Measurements from ENCODE around the gene PSD2.

The PSD2 gene

DNA sequence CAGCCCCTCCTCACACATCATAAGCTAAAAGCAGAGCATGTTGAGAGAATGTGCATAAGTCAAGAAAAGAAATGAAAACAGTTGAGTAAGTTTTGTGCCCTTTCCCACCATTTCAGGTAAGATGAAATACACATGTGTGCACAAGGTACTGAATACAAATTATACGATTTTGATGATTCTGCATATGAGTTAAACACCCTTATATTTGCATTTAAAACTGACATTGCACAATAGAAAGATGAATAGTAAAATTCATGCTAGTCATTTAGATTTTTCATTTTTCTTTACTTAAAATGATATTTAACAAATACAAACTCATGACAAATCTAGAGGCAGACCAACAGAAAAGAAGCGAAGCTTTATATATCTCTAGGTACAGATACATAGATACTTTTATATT, 24.9 kb upstream of the PSD2 start:
- TF ChIP-seq, protein P1, sequence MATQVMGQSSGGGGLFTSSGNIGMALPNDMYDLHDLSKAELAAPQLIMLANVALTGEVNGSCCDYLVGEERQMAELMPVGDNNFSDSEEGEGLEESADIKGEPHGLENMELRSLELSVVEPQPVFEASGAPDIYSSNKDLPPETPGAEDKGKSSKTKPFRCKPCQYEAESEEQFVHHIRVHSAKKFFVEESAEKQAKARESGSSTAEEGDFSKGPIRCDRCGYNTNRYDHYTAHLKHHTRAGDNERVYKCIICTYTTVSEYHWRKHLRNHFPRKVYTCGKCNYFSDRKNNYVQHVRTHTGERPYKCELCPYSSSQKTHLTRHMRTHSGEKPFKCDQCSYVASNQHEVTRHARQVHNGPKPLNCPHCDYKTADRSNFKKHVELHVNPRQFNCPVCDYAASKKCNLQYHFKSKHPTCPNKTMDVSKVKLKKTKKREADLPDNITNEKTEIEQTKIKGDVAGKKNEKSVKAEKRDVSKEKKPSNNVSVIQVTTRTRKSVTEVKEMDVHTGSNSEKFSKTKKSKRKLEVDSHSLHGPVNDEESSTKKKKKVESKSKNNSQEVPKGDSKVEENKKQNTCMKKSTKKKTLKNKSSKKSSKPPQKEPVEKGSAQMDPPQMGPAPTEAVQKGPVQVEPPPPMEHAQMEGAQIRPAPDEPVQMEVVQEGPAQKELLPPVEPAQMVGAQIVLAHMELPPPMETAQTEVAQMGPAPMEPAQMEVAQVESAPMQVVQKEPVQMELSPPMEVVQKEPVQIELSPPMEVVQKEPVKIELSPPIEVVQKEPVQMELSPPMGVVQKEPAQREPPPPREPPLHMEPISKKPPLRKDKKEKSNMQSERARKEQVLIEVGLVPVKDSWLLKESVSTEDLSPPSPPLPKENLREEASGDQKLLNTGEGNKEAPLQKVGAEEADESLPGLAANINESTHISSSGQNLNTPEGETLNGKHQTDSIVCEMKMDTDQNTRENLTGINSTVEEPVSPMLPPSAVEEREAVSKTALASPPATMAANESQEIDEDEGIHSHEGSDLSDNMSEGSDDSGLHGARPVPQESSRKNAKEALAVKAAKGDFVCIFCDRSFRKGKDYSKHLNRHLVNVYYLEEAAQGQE (IDR thresholded peaks at IDR 0.05; ENCODE audit: insufficient read depth in 1 of 2, low read depth in 2 of 2, low read length in 2 of 2), result no peak
- TF ChIP-seq FOXP2 (optimal IDR thresholded peaks at IDR 0.05; ENCODE audit: borderline replicate concordance, extremely low read depth, extremely low read length, insufficient read depth) (no peak), POLR2AphosphoS5 (IDR thresholded peaks at IDR 0.05; ENCODE audit: low read depth, low read length) (no peak), TAF1 (IDR thresholded peaks at IDR 0.05; ENCODE audit: borderline replicate concordance, insufficient read depth, low read length) (no peak), SIN3A (IDR thresholded peaks at IDR 0.05; ENCODE audit: borderline replicate concordance, insufficient read depth, low read length) (no peak)

DNA sequence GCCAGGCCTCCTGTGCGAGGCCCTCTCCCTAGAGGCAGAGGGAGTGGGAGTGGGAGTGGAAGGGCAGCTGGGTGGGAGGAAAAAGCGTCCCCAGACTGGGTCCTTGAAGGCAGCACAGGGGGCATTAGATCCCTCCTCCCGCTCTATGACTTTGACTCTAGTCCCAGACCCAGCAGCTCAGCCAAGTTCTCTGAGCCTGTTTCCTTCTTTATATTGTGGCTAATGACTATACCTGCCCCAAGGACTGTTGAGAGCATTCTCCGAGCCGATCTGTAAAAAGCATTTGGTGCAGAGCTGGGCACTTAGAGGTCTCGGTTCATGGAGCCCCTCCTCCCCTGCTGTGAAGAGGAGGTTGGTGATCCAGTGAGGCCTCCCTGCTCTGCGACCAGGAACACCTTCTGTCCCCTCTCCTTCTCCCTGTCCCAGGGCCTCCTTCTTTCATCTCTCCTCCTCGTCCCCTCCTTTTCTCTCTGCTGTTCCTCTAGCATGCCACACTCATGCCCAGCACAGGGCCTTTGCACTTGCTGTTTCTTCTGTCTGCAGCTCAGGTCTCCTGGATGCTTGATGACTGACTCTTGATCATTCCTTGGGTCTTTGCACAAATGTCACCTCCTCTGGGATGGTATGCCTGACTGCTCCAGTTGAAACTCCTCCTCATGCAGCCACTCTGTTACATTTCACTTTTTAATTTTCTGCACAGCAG, 23.4 kb upstream of the PSD2 start:
- no peak for TF ChIP-seq TAF1 (IDR thresholded peaks at IDR 0.05; ENCODE audit: borderline replicate concordance, insufficient read depth, low read length)
- no peak for TF ChIP-seq FOXP2 (optimal IDR thresholded peaks at IDR 0.05; ENCODE audit: borderline replicate concordance, extremely low read depth, extremely low read length, insufficient read depth)
- TF ChIP-seq SIN3A (IDR thresholded peaks at IDR 0.05; ENCODE audit: borderline replicate concordance, insufficient read depth, low read length), result no peak
- TF ChIP-seq, protein P1 (IDR thresholded peaks at IDR 0.05; ENCODE audit: insufficient read depth in 1 of 2, low read depth in 2 of 2, low read length in 2 of 2), result no peak
- TF ChIP-seq POLR2AphosphoS5 (IDR thresholded peaks at IDR 0.05; ENCODE audit: low read depth, low read length), result no peak

DNA sequence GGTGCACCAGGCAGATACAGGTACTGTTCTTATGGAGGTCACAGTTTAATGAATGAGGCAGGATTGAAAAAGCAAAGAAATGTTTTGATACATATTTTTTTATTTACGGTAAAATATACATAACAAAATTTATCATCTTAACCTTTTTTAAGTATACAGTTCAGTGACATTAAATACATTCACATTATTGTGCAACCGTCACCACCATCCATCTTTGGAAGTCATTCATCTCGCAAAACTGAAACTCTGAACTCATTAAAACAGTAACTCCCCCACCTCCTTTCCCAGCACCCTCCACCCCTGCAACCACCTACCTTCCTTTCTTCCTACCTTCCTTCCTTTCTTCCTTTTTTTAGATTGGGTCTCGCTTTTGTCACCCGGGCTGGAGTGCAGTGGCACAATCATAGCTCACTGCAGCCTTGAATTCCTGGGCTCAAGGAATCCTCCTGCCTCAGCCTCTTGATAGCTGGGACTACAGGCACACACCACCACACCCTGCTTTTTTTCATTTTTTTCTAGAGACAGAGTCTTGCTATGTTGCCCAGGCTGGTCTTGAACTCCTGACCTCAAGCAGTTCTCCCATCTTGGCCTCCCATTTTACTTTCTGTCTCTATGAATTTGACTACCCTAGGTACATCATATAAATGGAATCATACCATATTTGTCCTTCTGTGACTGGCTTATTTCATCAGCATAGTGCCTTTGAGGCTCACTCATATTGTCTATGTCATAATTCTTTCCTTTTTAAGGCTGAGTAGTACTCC, 22.5 kb upstream of the PSD2 start:
- TF ChIP-seq TAF1 (IDR thresholded peaks at IDR 0.05; ENCODE audit: borderline replicate concordance, insufficient read depth, low read length) (no peak), POLR2AphosphoS5 (IDR thresholded peaks at IDR 0.05; ENCODE audit: low read depth, low read length) (no peak), FOXP2 (optimal IDR thresholded peaks at IDR 0.05; ENCODE audit: borderline replicate concordance, extremely low read depth, extremely low read length, insufficient read depth) (no peak), SIN3A (IDR thresholded peaks at IDR 0.05; ENCODE audit: borderline replicate concordance, insufficient read depth, low read length) (no peak)
- TF ChIP-seq, protein P1 (IDR thresholded peaks at IDR 0.05; ENCODE audit: insufficient read depth in 1 of 2, low read depth in 2 of 2, low read length in 2 of 2), result no peak

DNA sequence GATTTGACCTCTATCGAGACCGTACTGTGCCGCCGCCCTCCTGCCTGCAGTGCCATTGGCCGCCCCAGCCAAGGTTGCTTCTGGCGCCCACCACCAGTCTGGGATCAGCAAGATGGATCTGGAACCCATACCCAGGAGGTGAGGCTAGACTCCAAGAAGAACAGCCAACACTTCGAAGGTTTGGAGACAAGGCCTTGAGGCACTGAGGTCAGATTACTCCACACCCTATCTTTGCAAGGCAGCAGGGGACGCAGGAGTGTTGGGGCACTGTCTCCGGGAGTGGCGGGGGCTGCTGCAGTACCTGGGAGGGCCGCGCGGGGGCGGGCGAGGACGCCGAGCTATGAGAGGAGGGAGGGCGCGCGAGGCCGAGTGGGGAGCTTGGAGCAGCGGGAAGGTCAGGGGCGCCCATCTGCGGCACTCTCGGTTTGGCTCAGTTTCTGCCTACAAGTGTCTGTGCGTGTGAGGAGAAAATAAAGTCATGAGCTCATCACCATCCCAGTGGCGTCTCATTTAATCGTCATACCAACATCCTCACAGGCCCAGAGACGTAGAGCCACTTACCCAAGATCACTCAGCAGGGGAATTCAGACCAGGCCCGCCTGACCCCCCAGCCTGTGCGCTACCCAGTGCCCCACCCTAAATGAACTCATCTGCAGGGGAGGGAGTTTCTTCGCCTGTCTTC, 20.5 kb upstream of the PSD2 start:
- no peak for TF ChIP-seq SIN3A (IDR thresholded peaks at IDR 0.05; ENCODE audit: borderline replicate concordance, insufficient read depth, low read length)
- peak; percentile 18 for TF ChIP-seq FOXP2 (optimal IDR thresholded peaks at IDR 0.05; ENCODE audit: borderline replicate concordance, extremely low read depth, extremely low read length, insufficient read depth)
- no peak for TF ChIP-seq POLR2AphosphoS5 (IDR thresholded peaks at IDR 0.05; ENCODE audit: low read depth, low read length)

DNA sequence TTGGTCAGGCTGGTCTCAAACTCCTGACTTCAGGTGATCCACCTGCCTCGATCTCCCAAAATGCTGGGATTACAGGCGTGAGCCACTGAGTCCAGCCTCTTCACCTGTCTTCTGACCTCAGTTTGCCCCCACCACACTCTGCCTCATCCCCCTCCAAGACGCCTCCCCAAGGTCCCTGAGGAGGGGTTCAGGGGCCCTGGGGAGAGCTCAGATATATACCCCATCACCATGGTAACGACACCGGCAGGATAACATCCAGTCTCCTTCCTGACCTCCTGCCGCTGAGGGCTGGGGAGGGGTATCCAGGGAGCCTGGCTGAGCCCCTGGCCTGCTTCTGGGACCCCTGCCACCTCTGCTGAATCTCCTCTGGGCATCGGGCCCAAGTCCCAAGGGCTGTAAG, 19.7 kb upstream of the PSD2 start:
- no peak for TF ChIP-seq SIN3A (IDR thresholded peaks at IDR 0.05; ENCODE audit: borderline replicate concordance, insufficient read depth, low read length)
- TF ChIP-seq TAF1 (IDR thresholded peaks at IDR 0.05; ENCODE audit: borderline replicate concordance, insufficient read depth, low read length), result no peak
- TF ChIP-seq, protein P1 (IDR thresholded peaks at IDR 0.05; ENCODE audit: insufficient read depth in 1 of 2, low read depth in 2 of 2, low read length in 2 of 2), result no peak
- TF ChIP-seq POLR2AphosphoS5 (IDR thresholded peaks at IDR 0.05; ENCODE audit: low read depth, low read length), result no peak
- no peak for TF ChIP-seq FOXP2 (optimal IDR thresholded peaks at IDR 0.05; ENCODE audit: borderline replicate concordance, extremely low read depth, extremely low read length, insufficient read depth)
